Fibroblast of lung (primary cell): Measurements from ENCODE around the gene SLC25A25. TPM values are rescaled to one million over a fixed set of nuclear protein-coding genes. Genes with fewer than 3 reads are reported as not detected.

Experiments
- DNase-seq, 2 donors: peaks; one replicate each; pipeline versions ENCODE4 v3.0.0 to v3.0.0-alpha.2; 2010; ENCODE audit warnings: low read depth in 2 of 2
- H2AFZ ChIP-seq: 2 replicates; pipeline ENCODE4 v1.5.1; 2012; ENCODE audit warnings: low read length, control low read depth, inconsistent platforms
- H3K27ac ChIP-seq: 2 replicates; pipeline ENCODE4 v1.5.1; 2011; ENCODE audit warnings: low read length, control low read depth; ENCODE audit not compliant: insufficient read depth
- H3K27me3 ChIP-seq: 2 replicates; pipeline ENCODE4 v1.5.1; 2011; ENCODE audit warnings: mild to moderate bottlenecking, low read length; ENCODE audit not compliant: control insufficient read depth, insufficient read depth
- H3K36me3 ChIP-seq: 2 replicates; pipeline ENCODE4 v1.5.1; 2011; ENCODE audit warnings: low read length; ENCODE audit not compliant: control insufficient read depth, insufficient read depth
- H3K4me1 ChIP-seq: 2 replicates; pipeline ENCODE4 v1.5.1; 2011; ENCODE audit warnings: low read length; ENCODE audit not compliant: control insufficient read depth, insufficient read depth; ENCODE audit errors: extremely low read depth
- H3K4me2 ChIP-seq: 2 replicates; pipeline ENCODE4 v1.5.1; 2011; ENCODE audit warnings: low read length, control low read depth; ENCODE audit not compliant: insufficient read depth; ENCODE audit errors: extremely low read depth
- H3K4me3 ChIP-seq, 4 experiments: fragments of 200-600 bp in 1 of 4; sonication (generic) in 1 of 4; replicated peaks in 1 of 4; 2 replicates each; pipeline ENCODE4 v1.5.1; 2011 to 2016; ENCODE audit warnings: low read length in 4 of 4, low read depth in 3 of 4, mild to moderate bottlenecking in 3 of 4, control low read depth in 2 of 4, inconsistent platforms in 1 of 4, mixed read lengths in 1 of 4; ENCODE audit not compliant: insufficient read depth in 1 of 4; ENCODE audit errors: control extremely low read depth in 1 of 4
- H3K79me2 ChIP-seq: 2 replicates; pipeline ENCODE4 v1.5.1; 2012; ENCODE audit warnings: mild to moderate bottlenecking, low read length, inconsistent platforms; ENCODE audit not compliant: control insufficient read depth, insufficient read depth
- H3K9ac ChIP-seq: 2 replicates; pipeline ENCODE4 v1.5.1; 2011; ENCODE audit warnings: mild to moderate bottlenecking, low read length, control low read depth; ENCODE audit not compliant: insufficient read depth
- H3K9me3 ChIP-seq: 2 replicates; pipeline ENCODE4 v1.5.1; 2012; ENCODE audit warnings: low read depth, low read length; ENCODE audit not compliant: control insufficient read depth, insufficient read depth
- H4K20me1 ChIP-seq: 2 replicates; pipeline ENCODE4 v1.5.1; 2011; ENCODE audit warnings: low read length; ENCODE audit not compliant: control insufficient read depth, insufficient read depth; ENCODE audit errors: extremely low read depth
- CTCF ChIP-seq, 2 donors: IDR thresholded peaks in 1 of 2; conservative IDR thresholded peaks in 1 of 2; 1 replicate in 1 of 2; 2 replicates in 1 of 2; pipeline ENCODE4 v1.5.1; 2011 to 2012; ENCODE audit warnings: low read length in 2 of 2, control low read depth in 1 of 2, inconsistent platforms in 1 of 2, low read depth in 1 of 2, mild to moderate bottlenecking in 1 of 2
- EZH2 ChIP-seq: IDR thresholded peaks from 2 replicates; pipeline ENCODE4 v1.5.1; 2012; ENCODE audit warnings: low read length, control low read depth, mild to moderate bottlenecking; ENCODE audit errors: missing control alignments
- polyA plus RNA-seq, 2 donors: library from polyadenylated mRNA; depleted of rRNA in 1 of 2; stranded (reverse) in 1 of 2; unstranded in 1 of 2; fragments of >200 nt; gene quantifications; 2 replicates each; pipeline ENCODE4 v1.2.1, GENCODE V29; 2011 to 2012; ENCODE audit warnings: missing spikeins in 1 of 2
- total RNA-seq: library from RNA; depleted of rRNA; stranded (reverse); fragments of >200 nt; gene quantifications from 2 replicates; pipeline ENCODE4 v1.2.1, GENCODE V29; 2014

SLC25A25 gene
- total and polyA plus RNA-seq, 2 donors (not counting 1 experiment from before 2014, with no cell fraction given): 14.0 to 30.7 TPM

- H3K27ac ChIP-seq: peak overlapping the region; percentile 96
- H4K20me1 ChIP-seq: no peaks in the 10 kb centered on the region
- peaks cover 34% of the 10 kb centered on the region for H3K4me1 ChIP-seq
- DNase-seq: peak; percentile 92 to 95
- H3K4me2 ChIP-seq: peak overlapping the region; percentile 94
- no peaks in the 10 kb centered on the region for H3K27me3 ChIP-seq
- H3K9ac ChIP-seq: no peak overlapping the region
- peaks cover 57% of the 10 kb centered on the region for H3K79me2 ChIP-seq
- no peaks in the 10 kb centered on the region for H3K36me3 ChIP-seq
- H3K4me3 ChIP-seq: peak overlapping the region; percentile 26 to 64 (median 42)
- TF ChIP-seq CTCF (conservative IDR thresholded peaks at IDR 0.05 in 1 of 2, IDR thresholded peaks at IDR 0.05 in 1 of 2; ENCODE audit: low read depth in 1 of 2, low read length in 2 of 2) (no peak), EZH2 (no peak)
- no peak overlapping the region for H2AFZ ChIP-seq
- no peaks in the 10 kb centered on the region for H3K9me3 ChIP-seq
Measured at GRCh38 chr9:128091144-128091543, 23.1 kb downstream of the SLC25A25 start.

- Histone ChIP-seq H3K9ac (peak overlapping the region; percentile 38), H3K9me3 (no peaks in the 10 kb centered on the region), H3K4me2 (peak overlapping the region; percentile 94), H2AFZ (no peak overlapping the region), H4K20me1 (no peaks in the 10 kb centered on the region), H3K36me3 (no peaks in the 10 kb centered on the region), H3K79me2 (peaks cover 60% of the 10 kb centered on the region), H3K27me3 (no peaks in the 10 kb centered on the region), H3K4me1 (peaks cover 34% of the 10 kb centered on the region), H3K4me3 (peak overlapping the region; percentile 26 to 64 (median 42)), H3K27ac (peak overlapping the region; percentile 96)
- DNase-seq: no peak
- TF ChIP-seq EZH2: no peak
- TF ChIP-seq CTCF (conservative IDR thresholded peaks at IDR 0.05 in 1 of 2, IDR thresholded peaks at IDR 0.05 in 1 of 2; ENCODE audit: low read depth in 1 of 2, low read length in 2 of 2): no peak
Measured at GRCh38 chr9:128091571-128091970, 23.5 kb downstream of the SLC25A25 start.

GRCh38 chr9:128092199-128092977, 24.4 kb downstream of the SLC25A25 start:
- Histone ChIP-seq H3K4me1 (peaks cover 34% of the 10 kb centered on the region), H3K4me2 (peak overlapping the region; percentile 94), H3K9ac (peak overlapping the region; percentile 38), H3K36me3 (peaks cover 2% of the 10 kb centered on the region), H3K27me3 (no peaks in the 10 kb centered on the region), H2AFZ (no peak overlapping the region), H3K4me3 (peak overlapping the region; percentile 0 to 64 (median 35)), H3K9me3 (no peaks in the 10 kb centered on the region), H4K20me1 (no peaks in the 10 kb centered on the region), H3K27ac (peak overlapping the region; percentile 96), H3K79me2 (peaks cover 63% of the 10 kb centered on the region)
- no peak for DNase-seq
- TF ChIP-seq EZH2: no peak
- TF ChIP-seq CTCF (conservative IDR thresholded peaks at IDR 0.05 in 1 of 2, IDR thresholded peaks at IDR 0.05 in 1 of 2; ENCODE audit: low read depth in 1 of 2, low read length in 2 of 2): no peak
